Prostate gland (tissue), 2 donors: ENCODE results near the gene NDUFS5. TPM values are rescaled to one million over a fixed set of nuclear protein-coding genes. Genes with fewer than 3 reads are reported as not detected.
A peak's percentile ranks its signal among the peaks of the same experiment; 100 is the strongest.

Source experiments
- DNase-seq: peaks from one replicate; pipeline ENCODE4 v3.0.0-alpha.2; 2019; ENCODE audit warnings: low spot score
- H3K27ac ChIP-seq, 2 donors: fragments of 200-600 bp; sonication (generic); 2 replicates each; pipeline ENCODE4 v1.5.1; 2017 to 2019
- H3K27me3 ChIP-seq: fragments of 200-600 bp; sonication (generic); replicated peaks from 2 replicates; pipeline ENCODE4 v1.5.1; 2019; ENCODE audit not compliant: insufficient read depth
- H3K36me3 ChIP-seq, 2 donors: fragments of 200-600 bp; sonication (generic); 1 replicate in 1 of 2; 2 replicates in 1 of 2; pipeline versions ENCODE4 v1.5.1 to v1.8.1; 2017 to 2019
- H3K4me1 ChIP-seq: fragments of 200-600 bp; sonication (generic); replicated peaks from 2 replicates; pipeline ENCODE4 v1.5.1; 2019
- H3K4me3 ChIP-seq, 2 donors: fragments of 200-600 bp; sonication (generic); 2 replicates each; pipeline ENCODE4 v1.5.1; 2017 to 2019
- H3K9me3 ChIP-seq: fragments of 200-600 bp; sonication (generic); 2 replicates; pipeline ENCODE4 v1.5.1; 2017
- POLR2A ChIP-seq: fragments of 450-650 bp; IDR thresholded peaks from one replicate; pipeline ENCODE4 v1.6.1; 2016; ENCODE audit warnings: antibody characterized with exemption, mild to moderate bottlenecking
- POLR2AphosphoS5 ChIP-seq: sonication (generic); formaldehyde crosslinking; IDR thresholded peaks from one replicate; pipeline ENCODE4 v1.6.1; 2017; ENCODE audit warnings: antibody characterized with exemption
- WGBS: methylation state at CpG from one replicate; pipeline ENCODE4 v1.1.5; 2018; 5-methylcytosine and 5-hydroxymethylcytosine counted together
- intact Hi-C: fragments of 100-400 bp; cut with DNase I; formaldehyde crosslinking; loops from one replicate; pipeline ENCODE4 v1.14.2; 2022
- total RNA-seq, 2 donors: library from RNA; depleted of rRNA; stranded (reverse); fragments of >200 nt; gene quantifications; one replicate each; pipeline ENCODE4 v1.1.0, GENCODE V29; 2016
- TF ChIP-seq, protein P1 (sequence below), 4 experiments: fragments of 200-600 bp in 2 of 4; fragments of 450-650 bp in 2 of 4; sonication (generic) in 2 of 4; IDR thresholded peaks; 1 replicate in 3 of 4; 2 replicates in 1 of 4; pipeline ENCODE4 v1.5.1; 2016 to 2019; ENCODE audit warnings: antibody characterized with exemption in 4 of 4, mild to moderate bottlenecking in 2 of 4, moderate library complexity in 2 of 4

The NDUFS5 gene
- total RNA-seq, 2 donors from 2014 or later: 310 to 473 TPM

DNA sequence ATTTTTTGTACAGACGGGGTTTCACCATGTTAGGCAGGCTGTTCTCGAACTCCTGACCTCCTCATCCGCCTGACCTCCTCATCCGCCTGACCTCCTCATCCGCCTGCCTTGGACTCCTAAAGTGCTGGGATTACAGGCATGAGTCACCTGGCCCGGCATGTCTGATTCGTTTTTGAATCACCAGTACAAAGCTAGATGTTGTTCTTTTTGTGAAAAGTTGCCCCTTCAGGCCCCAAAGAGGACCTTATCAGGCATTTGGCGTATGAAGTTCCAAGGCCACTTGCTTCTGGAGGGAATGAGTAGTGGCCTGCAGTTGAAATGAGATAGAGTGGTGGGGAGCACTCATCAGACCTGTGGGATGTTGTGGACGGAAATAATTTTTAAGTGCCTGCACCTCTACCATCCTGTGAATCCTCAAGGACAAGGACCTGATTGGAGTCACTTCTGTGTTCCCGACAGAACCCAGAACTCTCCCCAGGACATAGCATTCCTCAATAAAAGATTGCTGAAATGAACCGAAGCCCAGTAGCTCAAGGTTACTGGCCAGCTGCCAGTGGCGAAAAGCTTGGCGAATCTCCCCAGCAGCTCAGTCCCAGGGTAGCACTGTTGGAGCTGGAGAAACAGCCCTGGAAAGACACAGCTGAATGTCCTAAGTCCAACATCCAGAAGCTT, 50.1 kb downstream of the NDUFS5 start:
- TF ChIP-seq POLR2A: no peak
- peak; percentile 45 for TF ChIP-seq POLR2AphosphoS5
- Histone ChIP-seq H3K4me1 (no peaks in the 10 kb centered on the region), H3K4me3 (no peak overlapping the region), H3K9me3 (no peaks in the 10 kb centered on the region), H3K27me3 (no peaks in the 10 kb centered on the region), H3K27ac (peak overlapping the region in 1 of 2 donors; percentile 22), H3K36me3 (no peaks in the 10 kb centered on the region)
- intact Hi-C loops: no loop called here
- 58% methylated on average over 13 of the region's 13 CpGs for WGBS
- DNase-seq: peak; percentile 60

DNA sequence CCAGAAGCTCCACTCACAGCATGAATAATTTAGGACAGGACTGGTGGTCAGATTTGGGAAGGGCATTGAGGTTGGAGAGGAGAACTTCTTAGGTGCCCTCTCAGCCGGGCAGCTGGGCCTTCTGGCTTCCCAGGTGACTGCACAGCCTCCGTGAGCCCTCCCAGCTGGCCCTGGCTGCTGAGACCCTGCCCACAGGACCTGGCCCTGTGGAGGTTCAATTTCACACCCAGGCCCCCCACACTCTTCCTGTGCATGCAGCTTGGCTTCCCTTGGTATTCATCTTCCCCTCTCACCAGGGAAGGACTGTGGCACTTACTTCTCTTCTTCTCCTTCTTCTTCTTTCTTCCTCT, 50.6 kb downstream of the NDUFS5 start:
- H3K27me3 ChIP-seq: no peaks in the 10 kb centered on the region
- intact Hi-C loops: no loop called here
- H3K36me3 ChIP-seq: no peaks in the 10 kb centered on the region
- peak overlapping the region in 1 of 2 donors; percentile 22 for H3K27ac ChIP-seq
- TF ChIP-seq POLR2A (no peak), POLR2AphosphoS5 (no peak)
- TF ChIP-seq, protein P1, sequence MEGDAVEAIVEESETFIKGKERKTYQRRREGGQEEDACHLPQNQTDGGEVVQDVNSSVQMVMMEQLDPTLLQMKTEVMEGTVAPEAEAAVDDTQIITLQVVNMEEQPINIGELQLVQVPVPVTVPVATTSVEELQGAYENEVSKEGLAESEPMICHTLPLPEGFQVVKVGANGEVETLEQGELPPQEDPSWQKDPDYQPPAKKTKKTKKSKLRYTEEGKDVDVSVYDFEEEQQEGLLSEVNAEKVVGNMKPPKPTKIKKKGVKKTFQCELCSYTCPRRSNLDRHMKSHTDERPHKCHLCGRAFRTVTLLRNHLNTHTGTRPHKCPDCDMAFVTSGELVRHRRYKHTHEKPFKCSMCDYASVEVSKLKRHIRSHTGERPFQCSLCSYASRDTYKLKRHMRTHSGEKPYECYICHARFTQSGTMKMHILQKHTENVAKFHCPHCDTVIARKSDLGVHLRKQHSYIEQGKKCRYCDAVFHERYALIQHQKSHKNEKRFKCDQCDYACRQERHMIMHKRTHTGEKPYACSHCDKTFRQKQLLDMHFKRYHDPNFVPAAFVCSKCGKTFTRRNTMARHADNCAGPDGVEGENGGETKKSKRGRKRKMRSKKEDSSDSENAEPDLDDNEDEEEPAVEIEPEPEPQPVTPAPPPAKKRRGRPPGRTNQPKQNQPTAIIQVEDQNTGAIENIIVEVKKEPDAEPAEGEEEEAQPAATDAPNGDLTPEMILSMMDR (IDR thresholded peaks at IDR 0.05): no peak
- no peak for DNase-seq
- H3K9me3 ChIP-seq: no peaks in the 10 kb centered on the region
- H3K4me3 ChIP-seq: no peak overlapping the region
- 80% methylated on average over 2 of the region's 2 CpGs for WGBS
- H3K4me1 ChIP-seq: no peaks in the 10 kb centered on the region

DNA sequence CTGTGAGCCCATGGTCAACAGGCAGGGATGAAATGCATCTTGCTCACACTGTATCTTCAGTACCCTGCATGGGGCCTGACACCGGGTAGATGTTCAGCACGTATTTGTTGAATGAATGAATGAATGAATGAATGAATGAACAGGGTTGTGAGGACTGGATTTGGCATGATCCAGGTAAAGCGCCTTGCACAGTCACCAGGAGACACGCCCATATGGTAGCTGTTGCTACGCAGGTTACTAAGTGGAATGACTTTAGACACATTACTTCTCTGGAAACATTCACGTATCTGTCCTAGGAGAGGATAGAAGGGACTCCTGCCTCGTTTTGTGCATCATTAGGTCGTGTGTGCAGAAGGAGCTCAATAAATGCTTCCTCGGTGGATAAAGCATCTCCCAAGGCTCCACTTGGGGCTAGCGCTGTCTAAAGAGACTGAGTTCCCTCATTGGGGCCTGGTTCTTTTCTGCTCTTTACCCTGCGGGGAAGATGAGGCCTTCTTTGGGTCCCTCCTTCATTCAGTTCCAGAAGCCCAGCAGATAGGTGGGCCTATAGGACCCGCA, 54.2 kb downstream of the NDUFS5 start:
- Histone ChIP-seq H3K4me3 (no peak overlapping the region), H3K4me1 (no peaks in the 10 kb centered on the region), H3K27ac (no peak overlapping the region), H3K36me3 (no peaks in the 10 kb centered on the region), H3K27me3 (no peaks in the 10 kb centered on the region), H3K9me3 (no peaks in the 10 kb centered on the region)
- TF ChIP-seq, protein P1 (IDR thresholded peaks at IDR 0.05): no peak
- TF ChIP-seq POLR2A (no peak), POLR2AphosphoS5 (no peak)
- intact Hi-C loops: no loop called here
- no peak for DNase-seq
- 82% methylated on average over 12 of the region's 12 CpGs for WGBS

DNA sequence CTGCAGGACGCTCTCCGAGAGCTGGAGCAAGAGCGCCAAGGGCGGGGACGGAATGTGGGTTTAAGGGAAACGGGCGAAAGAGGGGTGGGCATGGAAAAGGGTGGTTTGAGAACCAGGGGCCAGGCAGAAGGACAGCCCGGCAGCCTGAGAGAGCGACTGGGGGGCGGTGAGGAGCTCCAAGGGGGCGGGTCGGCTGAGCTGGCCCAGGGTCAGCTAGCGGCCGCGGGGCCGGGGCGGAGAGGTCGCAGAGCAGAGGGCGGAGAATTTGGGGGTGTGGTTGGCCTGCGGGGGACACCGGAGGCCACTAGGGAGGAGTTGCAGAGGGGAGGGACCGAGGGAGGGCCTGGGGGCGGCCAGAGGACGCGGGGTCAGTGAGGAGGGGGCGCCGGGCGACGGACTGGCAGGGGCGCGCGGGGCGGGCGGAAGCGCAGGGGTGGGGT, 54.7 kb downstream of the NDUFS5 start:
- Histone ChIP-seq H3K27ac (no peak overlapping the region), H3K4me3 (peak overlapping the region; percentile 38 to 48), H3K4me1 (no peaks in the 10 kb centered on the region), H3K27me3 (no peaks in the 10 kb centered on the region), H3K36me3 (no peaks in the 10 kb centered on the region), H3K9me3 (no peaks in the 10 kb centered on the region)
- TF ChIP-seq POLR2A (no peak), POLR2AphosphoS5 (no peak)
- TF ChIP-seq, protein P1 (IDR thresholded peaks at IDR 0.05): no peak
- intact Hi-C loops: no loop called here
- DNase-seq: no peak
- WGBS: 13% methylated on average over 22 of the region's 35 CpGs

DNA sequence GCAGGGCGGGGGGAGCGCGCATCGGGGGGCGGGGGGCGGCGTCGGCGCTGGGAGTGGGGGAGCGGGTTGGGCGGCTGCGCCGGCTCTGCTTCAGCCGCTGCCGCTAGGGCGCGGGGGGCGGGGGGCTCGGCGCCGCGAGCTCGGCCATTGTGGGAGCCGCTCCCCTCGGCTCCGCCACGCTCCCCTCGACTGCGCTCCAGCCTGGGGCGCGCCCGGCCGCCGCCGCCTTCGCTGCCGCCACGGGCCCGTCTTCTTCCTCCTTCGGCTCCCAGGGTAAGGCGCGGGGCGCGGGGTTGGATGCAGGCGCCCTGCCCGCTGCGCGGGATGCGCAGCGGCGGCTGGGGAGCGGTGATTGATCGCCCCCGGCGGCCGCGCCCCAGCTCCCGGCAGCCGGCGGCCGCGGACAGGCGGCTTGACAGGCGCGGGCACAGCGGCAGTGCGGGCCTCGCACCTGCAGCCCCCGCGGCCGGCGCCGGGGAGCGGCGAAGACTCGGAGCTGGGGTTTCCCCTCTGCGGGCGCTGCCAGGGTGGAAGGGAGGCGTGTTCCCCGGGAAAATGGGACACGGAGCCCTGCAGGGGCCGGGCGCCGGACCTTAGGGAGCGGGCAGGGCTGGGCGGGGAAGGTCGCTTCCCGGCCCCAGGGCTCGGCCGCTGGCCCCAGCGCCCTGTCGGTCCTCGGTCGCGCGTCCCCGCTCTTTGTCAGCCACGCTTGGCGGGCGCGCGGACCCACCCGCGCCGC, 55.3 kb downstream of the NDUFS5 start:
- Histone ChIP-seq H3K4me3 (peak overlapping the region; percentile 38 to 48), H3K4me1 (no peaks in the 10 kb centered on the region), H3K9me3 (no peaks in the 10 kb centered on the region), H3K27ac (no peak overlapping the region), H3K36me3 (no peaks in the 10 kb centered on the region), H3K27me3 (no peaks in the 10 kb centered on the region)
- TF ChIP-seq, protein P1 (IDR thresholded peaks at IDR 0.05): no peak
- no peak for TF ChIP-seq POLR2AphosphoS5
- TF ChIP-seq POLR2A: no peak
- no peak for DNase-seq
- intact Hi-C loops: no loop called here
- 2% methylated on average over 40 of the region's 105 CpGs for WGBS
